Liver (tissue), 9 donors: ENCODE results near the gene SMYD3. TPM values are rescaled to one million over a fixed set of nuclear protein-coding genes. Genes with fewer than 3 reads are reported as not detected.

Experiments
- DNase-seq: peaks from one replicate; pipeline ENCODE4 v3.0.0-alpha.2; 2017; ENCODE audit warnings: low spot score
- H3K27ac ChIP-seq, 2 donors: one replicate each; pipeline ENCODE4 v1.7.0; 2013; ENCODE audit warnings: inconsistent platforms in 2 of 2, low read length in 2 of 2, control low read depth in 1 of 2, low read depth in 1 of 2, mild to moderate bottlenecking in 1 of 2
- H3K27me3 ChIP-seq, 4 donors: one replicate each; pipeline versions ENCODE4 v1.6.1 to v1.7.0; 2013; ENCODE audit warnings: low read length in 3 of 4, inconsistent platforms in 1 of 4, mild to moderate bottlenecking in 1 of 4, moderate library complexity in 1 of 4; ENCODE audit not compliant: control insufficient read depth in 4 of 4, insufficient read depth in 4 of 4
- H3K36me3 ChIP-seq, 4 donors: one replicate each; pipeline versions ENCODE4 v1.6.1 to v1.7.0; 2013; ENCODE audit warnings: low read length in 3 of 4, mild to moderate bottlenecking in 3 of 4, low read depth in 1 of 4, moderate library complexity in 1 of 4; ENCODE audit not compliant: control insufficient read depth in 4 of 4, insufficient read depth in 3 of 4
- H3K4me1 ChIP-seq, 4 donors: one replicate each; pipeline versions ENCODE4 v1.6.1 to v1.7.0; 2013; ENCODE audit warnings: low read length in 3 of 4, mild to moderate bottlenecking in 3 of 4, moderate library complexity in 1 of 4; ENCODE audit not compliant: control insufficient read depth in 4 of 4, insufficient read depth in 4 of 4
- H3K4me3 ChIP-seq, 3 donors: one replicate each; pipeline versions ENCODE4 v1.6.1 to v1.7.0; 2013; ENCODE audit warnings: low read length in 3 of 3, control low read depth in 1 of 3, low read depth in 1 of 3, mild to moderate bottlenecking in 1 of 3
- H3K9ac ChIP-seq, 2 donors: one replicate each; pipeline ENCODE4 v1.7.0; 2013; ENCODE audit warnings: low read length in 2 of 2, mild to moderate bottlenecking in 2 of 2, moderate library complexity in 2 of 2, control low read depth in 1 of 2, low read depth in 1 of 2
- H3K9me3 ChIP-seq, 4 donors: one replicate each; pipeline versions ENCODE4 v1.6.1 to v1.7.0; 2013; ENCODE audit warnings: low read length in 3 of 4; ENCODE audit not compliant: control insufficient read depth in 4 of 4
- CTCF ChIP-seq: fragments of 150-350 bp; IDR thresholded peaks from 2 replicates; pipeline ENCODE4 v1.5.1; 2017; ENCODE audit warnings: improper control_type of control experiment, low read depth, low read length; ENCODE audit not compliant: missing input control
- EGR1 ChIP-seq, 2 donors: IDR thresholded peaks; 2 replicates each; pipeline ENCODE4 v1.6.1; 2016 to 2018; ENCODE audit warnings: antibody characterized with exemption in 2 of 2, low read depth in 2 of 2
- FOXA1 ChIP-seq: IDR thresholded peaks from 2 replicates; pipeline ENCODE4 v1.6.1; 2016; ENCODE audit warnings: antibody characterized with exemption
- FOXA2 ChIP-seq: IDR thresholded peaks from 2 replicates; pipeline ENCODE4 v1.6.1; 2016; ENCODE audit warnings: antibody characterized with exemption
- GABPA ChIP-seq, 2 donors: IDR thresholded peaks in 1 of 2; conservative IDR thresholded peaks in 1 of 2; 2 replicates each; pipeline ENCODE4 v1.6.1; 2016; ENCODE audit warnings: antibody characterized with exemption in 2 of 2, mild to moderate bottlenecking in 1 of 2, moderate library complexity in 1 of 2
- HNF4A ChIP-seq, 2 donors: conservative IDR thresholded peaks; 2 replicates each; pipeline ENCODE4 v1.6.1; 2016; ENCODE audit warnings: antibody characterized with exemption in 2 of 2, mild to moderate bottlenecking in 2 of 2
- HNF4G ChIP-seq: IDR thresholded peaks from 2 replicates; pipeline ENCODE4 v1.6.1; 2016; ENCODE audit warnings: antibody characterized with exemption
- JUND ChIP-seq, 2 donors: IDR thresholded peaks; 2 replicates each; pipeline ENCODE4 v1.6.1; 2016; ENCODE audit warnings: antibody characterized with exemption in 2 of 2
- MAX ChIP-seq: IDR thresholded peaks from 2 replicates; pipeline ENCODE4 v1.6.1; 2016; ENCODE audit warnings: antibody characterized with exemption
- NR2F2 ChIP-seq: IDR thresholded peaks from 2 replicates; pipeline ENCODE4 v1.6.1; 2016; ENCODE audit warnings: antibody characterized with exemption
- RAD21 ChIP-seq, 2 donors: IDR thresholded peaks; 2 replicates each; pipeline ENCODE4 v1.6.1; 2016; ENCODE audit warnings: antibody characterized with exemption in 2 of 2, mild to moderate bottlenecking in 2 of 2
- REST ChIP-seq: IDR thresholded peaks from 2 replicates; pipeline ENCODE4 v1.6.1; 2016; ENCODE audit warnings: antibody characterized with exemption, mild to moderate bottlenecking
- RXRA ChIP-seq, 2 donors: IDR thresholded peaks; 2 replicates each; pipeline ENCODE4 v1.6.1; 2017 to 2018; ENCODE audit warnings: antibody characterized with exemption in 2 of 2, mild to moderate bottlenecking in 1 of 2
- SP1 ChIP-seq: IDR thresholded peaks from 2 replicates; pipeline ENCODE4 v1.6.1; 2018; ENCODE audit warnings: antibody characterized with exemption, mild to moderate bottlenecking
- TAF1 ChIP-seq: conservative IDR thresholded peaks from 2 replicates; pipeline ENCODE4 v1.6.1; 2016; ENCODE audit warnings: antibody characterized with exemption, mild to moderate bottlenecking
- YY1 ChIP-seq: IDR thresholded peaks from 2 replicates; pipeline ENCODE4 v1.6.1; 2016; ENCODE audit warnings: antibody characterized with exemption, mild to moderate bottlenecking
- ZBTB33 ChIP-seq: IDR thresholded peaks from 2 replicates; pipeline ENCODE4 v1.6.1; 2016; ENCODE audit warnings: antibody characterized with exemption
- WGBS: extraction: QIAGEN DNeasy Blood & Tissue Kit; methylation state at CpG from one replicate; pipeline ENCODE4 v1.1.7; 2013; 5-methylcytosine and 5-hydroxymethylcytosine counted together
- polyA plus RNA-seq, 2 donors: library from polyadenylated mRNA; stranded (reverse) in 1 of 2; unstranded in 1 of 2; fragments of 200-250 nt in 1 of 2; fragments of >200 nt in 1 of 2; fragmentation: Nextera tagmentation in 1 of 2; extraction: Ambion mirVana in 1 of 2; gene quantifications; one replicate each; pipeline versions ENCODE4 v1.2.1 to v1.2.3, GENCODE V29; 2013 to 2015
- total RNA-seq, 2 donors: library from RNA; depleted of rRNA; stranded (reverse); fragments of >200 nt; gene quantifications; one replicate each; pipeline ENCODE4 v1.2.3, GENCODE V29; 2014
- donor health status: healthy.
- donor health status: healthy.
- donor health status: healthy.
- donor health status: healthy.
- donor health status: healthy.

SMYD3 gene
- total and polyA plus RNA-seq, 4 donors: 3.1 to 9.1 (median 8.0) TPM

GRCh38 chr1:246383239-246383589 is 123.9 kb downstream of the SMYD3 start:
- WGBS: 93% methylated on average over 1 of the region's 1 CpG
- Histone ChIP-seq H3K36me3 (no peaks in the 10 kb centered on the region), H3K4me3 (no peak overlapping the region), H3K9me3 (no peaks in the 10 kb centered on the region), H3K27ac (no peak overlapping the region), H3K4me1 (no peaks in the 10 kb centered on the region), H3K9ac (no peak overlapping the region), H3K27me3 (no peaks in the 10 kb centered on the region)
- TF ChIP-seq EGR1 (IDR thresholded peaks at IDR 0.05; ENCODE audit: low read depth in 2 of 2) (no peak), CTCF (no peak), RXRA (IDR thresholded peaks at IDR 0.05) (no peak), YY1 (no peak)
- no peak for DNase-seq

GRCh38 chr1:246382589-246383238 is 124.4 kb downstream of the SMYD3 start:
- Histone ChIP-seq H3K36me3 (no peaks in the 10 kb centered on the region), H3K9ac (no peak overlapping the region), H3K27ac (no peak overlapping the region), H3K4me1 (no peaks in the 10 kb centered on the region), H3K4me3 (no peak overlapping the region), H3K9me3 (no peaks in the 10 kb centered on the region), H3K27me3 (no peaks in the 10 kb centered on the region)
- TF ChIP-seq FOXA1: no peak
- no peak for TF ChIP-seq REST
- TF ChIP-seq TAF1: no peak
- no peak for TF ChIP-seq CTCF
- TF ChIP-seq RXRA (IDR thresholded peaks at IDR 0.05): no peak
- no peak for TF ChIP-seq NR2F2
- no peak for TF ChIP-seq SP1
- no peak for TF ChIP-seq EGR1 (IDR thresholded peaks at IDR 0.05; ENCODE audit: low read depth in 2 of 2)
- no peak for TF ChIP-seq RAD21 (IDR thresholded peaks at IDR 0.05)
- no peak for TF ChIP-seq HNF4G
- TF ChIP-seq ZBTB33: no peak
- TF ChIP-seq HNF4A (conservative IDR thresholded peaks at IDR 0.05): no peak
- no peak for TF ChIP-seq MAX
- TF ChIP-seq FOXA2: no peak
- TF ChIP-seq JUND (IDR thresholded peaks at IDR 0.05): no peak
- TF ChIP-seq GABPA (IDR thresholded peaks at IDR 0.05 in 1 of 2, conservative IDR thresholded peaks at IDR 0.05 in 1 of 2): no peak
- 98% methylated on average over 3 of the region's 3 CpGs for WGBS
- no peak for DNase-seq
